HL-60 (cell line): ENCODE measurements around the gene TADA2A.

Experiments used
- GABPA ChIP-seq: IDR thresholded peaks from 2 replicates; pipeline ENCODE4 v1.6.1; 2012; ENCODE audit warnings: low read depth
- POLR2AphosphoS5 ChIP-seq: IDR thresholded peaks from 2 replicates; pipeline ENCODE4 v1.6.1; 2012; ENCODE audit warnings: low read depth
- TF ChIP-seq, protein P1 (sequence below): IDR thresholded peaks from one replicate; pipeline ENCODE4 v1.5.1; 2011; ENCODE audit warnings: low read length, control low read depth, inconsistent platforms; ENCODE audit not compliant: insufficient read depth

DNA sequence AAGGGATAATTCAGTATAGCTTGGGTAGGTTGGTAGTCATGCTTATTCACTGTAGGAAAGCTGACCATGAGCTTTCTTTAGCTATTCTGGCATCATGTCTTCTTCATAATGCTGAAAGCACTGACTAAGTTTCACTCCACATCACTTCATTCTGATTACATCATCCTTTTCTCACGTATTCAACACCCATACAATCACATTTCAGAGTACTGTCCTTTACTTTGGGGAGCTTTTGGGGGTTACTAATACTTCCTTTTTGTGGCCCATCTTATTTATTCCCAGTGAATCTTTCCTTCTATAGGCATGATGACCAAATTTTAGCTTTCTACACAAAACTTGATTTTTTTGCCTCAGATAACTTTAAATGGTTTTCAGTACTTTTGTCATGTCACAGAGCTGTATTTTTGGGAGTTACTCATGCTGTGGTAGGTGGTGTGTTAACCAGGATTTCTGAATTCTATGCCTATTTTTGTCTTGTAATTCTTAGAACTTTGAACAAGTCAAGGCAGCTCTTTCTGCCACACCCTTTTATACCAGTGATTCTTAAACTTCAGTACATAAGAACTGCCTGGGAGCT is 23.5 kb downstream of the TADA2A start:
- TF ChIP-seq, protein P1, sequence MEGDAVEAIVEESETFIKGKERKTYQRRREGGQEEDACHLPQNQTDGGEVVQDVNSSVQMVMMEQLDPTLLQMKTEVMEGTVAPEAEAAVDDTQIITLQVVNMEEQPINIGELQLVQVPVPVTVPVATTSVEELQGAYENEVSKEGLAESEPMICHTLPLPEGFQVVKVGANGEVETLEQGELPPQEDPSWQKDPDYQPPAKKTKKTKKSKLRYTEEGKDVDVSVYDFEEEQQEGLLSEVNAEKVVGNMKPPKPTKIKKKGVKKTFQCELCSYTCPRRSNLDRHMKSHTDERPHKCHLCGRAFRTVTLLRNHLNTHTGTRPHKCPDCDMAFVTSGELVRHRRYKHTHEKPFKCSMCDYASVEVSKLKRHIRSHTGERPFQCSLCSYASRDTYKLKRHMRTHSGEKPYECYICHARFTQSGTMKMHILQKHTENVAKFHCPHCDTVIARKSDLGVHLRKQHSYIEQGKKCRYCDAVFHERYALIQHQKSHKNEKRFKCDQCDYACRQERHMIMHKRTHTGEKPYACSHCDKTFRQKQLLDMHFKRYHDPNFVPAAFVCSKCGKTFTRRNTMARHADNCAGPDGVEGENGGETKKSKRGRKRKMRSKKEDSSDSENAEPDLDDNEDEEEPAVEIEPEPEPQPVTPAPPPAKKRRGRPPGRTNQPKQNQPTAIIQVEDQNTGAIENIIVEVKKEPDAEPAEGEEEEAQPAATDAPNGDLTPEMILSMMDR: no peak
- TF ChIP-seq POLR2AphosphoS5 (no peak), GABPA (no peak)
